ENCODE measurements around the gene TMPRSS11A.

The TMPRSS11A gene

GRCh38 chr4:67911141-67911540 is 52.2 kb downstream of the TMPRSS11A start:
- no peak for DNase-seq

- DNase-seq = no peak
These were observed 52.7 kb downstream of the TMPRSS11A start for GRCh38 chr4:67910585-67910905.

- DNase-seq = no peak
These were observed 53.2 kb downstream of the TMPRSS11A start for GRCh38 chr4:67909905-67910584.

- no peak for DNase-seq
These were observed 55.6 kb downstream of the TMPRSS11A start for GRCh38 chr4:67907650-67908049.

- DNase-seq = no peak
These were observed 64.2 kb downstream of the TMPRSS11A start for GRCh38 chr4:67899096-67899495.

- DNase-seq = no peak
These were observed 65.6 kb downstream of the TMPRSS11A start for GRCh38 chr4:67897686-67898085.

- no peak for DNase-seq
These were observed 66.8 kb downstream of the TMPRSS11A start for GRCh38 chr4:67896421-67897065.

GRCh38 chr4:67894659-67895058 is 68.6 kb downstream of the TMPRSS11A start:
- DNase-seq = no peak

GRCh38 chr4:67892905-67893304 is 70.4 kb downstream of the TMPRSS11A start:
- DNase-seq = no peak

- no peak for DNase-seq
These were observed 71.0 kb downstream of the TMPRSS11A start for GRCh38 chr4:67892253-67892652.

GRCh38 chr4:67891645-67892044 is 71.6 kb downstream of the TMPRSS11A start:
- no peak for DNase-seq

GRCh38 chr4:67886281-67886680 is 77.0 kb downstream of the TMPRSS11A start:
- DNase-seq = no peak

- no peak for DNase-seq
These were observed 77.5 kb downstream of the TMPRSS11A start for GRCh38 chr4:67885762-67886161.

GRCh38 chr4:67884701-67885100 is 78.6 kb downstream of the TMPRSS11A start:
- no peak for DNase-seq

- DNase-seq = no peak
These were observed 79.4 kb downstream of the TMPRSS11A start, which contains the start of gene TMPRSS11D for GRCh38 chr4:67883902-67884301. TSS of gene TMPRSS11D (minus strand) at chr4:67884002. CDS start at chr4:67883933, 69 bp downstream.

- no peak for DNase-seq
These were observed 79.8 kb downstream of the TMPRSS11A start for GRCh38 chr4:67883458-67883857.

- no peak for DNase-seq
These were observed 82.3 kb downstream of the TMPRSS11A start for GRCh38 chr4:67880866-67881610.

- DNase-seq = no peak
These were observed 83.8 kb downstream of the TMPRSS11A start for GRCh38 chr4:67879486-67879885.

- DNase-seq = no peak
These were observed 86.2 kb downstream of the TMPRSS11A start for GRCh38 chr4:67877086-67877485.

GRCh38 chr4:67874986-67875385 is 88.3 kb downstream of the TMPRSS11A start:
- no peak for DNase-seq

- no peak for DNase-seq
These were observed 90.2 kb downstream of the TMPRSS11A start for GRCh38 chr4:67873116-67873515.

GRCh38 chr4:67871867-67872266 is 91.4 kb downstream of the TMPRSS11A start:
- no peak for DNase-seq

- no peak for DNase-seq
These were observed 93.6 kb downstream of the TMPRSS11A start for GRCh38 chr4:67869580-67870190.

GRCh38 chr4:67861513-67861912 is 101.8 kb downstream of the TMPRSS11A start:
- DNase-seq = no peak

All from stimulated activated CD4-positive, alpha-beta T cell treated with anti-CD3 and anti-CD28 coated beads, Interleukin-1b, Interleukin-23, amount 100 ng/mL, for 48 hours (primary cell).